MM.1S (cell line): ENCODE measurements around the gene ZNF740.

Source experiments
- DNase-seq: peaks from one replicate; pipeline ENCODE4 v3.0.0-alpha.2; 2015
- H2AFZ ChIP-seq: fragments of 300-600 bp; sonication (generic); 2 replicates; pipeline ENCODE4 v1.6.0; 2016; ENCODE audit warnings: antibody characterized with exemption, low read length
- H3F3A ChIP-seq: fragments of 300-600 bp; sonication (generic); 2 replicates; pipeline ENCODE4 v1.6.1; 2016; ENCODE audit warnings: mild to moderate bottlenecking, antibody characterized with exemption, low read length, moderate library complexity, mixed read lengths; ENCODE audit not compliant: insufficient read depth
- H3K27ac ChIP-seq: fragments of 300-600 bp; sonication (generic); 2 replicates; pipeline ENCODE4 v1.5.1; 2016; ENCODE audit warnings: mild to moderate bottlenecking, low read length
- H3K27me3 ChIP-seq: fragments of 300-600 bp; sonication (generic); replicated peaks from 2 replicates; pipeline ENCODE4 v1.6.0; 2016; ENCODE audit warnings: low read length; ENCODE audit not compliant: insufficient read depth
- H3K36me3 ChIP-seq: fragments of 300-600 bp; sonication (generic); replicated peaks from 2 replicates; pipeline ENCODE4 v1.6.1; 2016; ENCODE audit warnings: mild to moderate bottlenecking, low read length, mixed read lengths; ENCODE audit not compliant: insufficient read depth
- H3K4me1 ChIP-seq: fragments of 300-600 bp; sonication (generic); 2 replicates; pipeline ENCODE4 v1.6.1; 2016; ENCODE audit warnings: low read length, mixed read lengths
- H3K4me2 ChIP-seq: fragments of 300-600 bp; sonication (generic); 2 replicates; pipeline ENCODE4 v1.6.0; 2016; ENCODE audit warnings: low read depth, low read length
- H3K4me3 ChIP-seq: fragments of 300-600 bp; sonication (generic); 2 replicates; pipeline ENCODE4 v1.5.1; 2016; ENCODE audit warnings: low read length, mixed read lengths
- H3K79me2 ChIP-seq: fragments of 300-600 bp; sonication (generic); 2 replicates; pipeline ENCODE4 v1.6.1; 2016; ENCODE audit warnings: mixed run types, low read length, mixed read lengths
- H3K9ac ChIP-seq: fragments of 300-600 bp; sonication (generic); 2 replicates; pipeline ENCODE4 v1.6.1; 2016; ENCODE audit warnings: low read length, mixed read lengths
- H3K9me2 ChIP-seq: fragments of 300-600 bp; sonication (generic); replicated peaks from 2 replicates; pipeline ENCODE4 v1.6.1; 2016; ENCODE audit warnings: mild to moderate bottlenecking, low read length, mixed read lengths; ENCODE audit not compliant: insufficient read depth
- H3K9me3 ChIP-seq: fragments of 300-600 bp; sonication (generic); replicated peaks from 2 replicates; pipeline ENCODE4 v1.6.1; 2016; ENCODE audit warnings: mild to moderate bottlenecking, low read length, mixed read lengths; ENCODE audit not compliant: insufficient read depth
- H4K20me1 ChIP-seq: fragments of 300-600 bp; sonication (generic); 2 replicates; pipeline ENCODE4 v1.6.1; 2016; ENCODE audit warnings: mild to moderate bottlenecking, low read length, moderate library complexity, mixed read lengths; ENCODE audit not compliant: insufficient read depth
- EZH2 ChIP-seq: fragments of 300-600 bp; sonication (generic); optimal IDR thresholded peaks from 2 replicates; pipeline ENCODE3; 2017; ENCODE audit warnings: low read depth, mild to moderate bottlenecking, antibody characterized with exemption, low read length, mixed read lengths
- EZH2phosphoT487 ChIP-seq: fragments of 300-600 bp; sonication (generic); IDR thresholded peaks from 2 replicates; pipeline ENCODE4 v1.6.1; 2018; ENCODE audit warnings: antibody characterized with exemption, low read length
- TF ChIP-seq, protein P1 (sequence below): fragments of 300-600 bp; sonication (generic); IDR thresholded peaks from 2 replicates; pipeline ENCODE4 v1.5.1; 2016; ENCODE audit warnings: antibody characterized with exemption, low read length, mixed read lengths

ZNF740 gene

DNA sequence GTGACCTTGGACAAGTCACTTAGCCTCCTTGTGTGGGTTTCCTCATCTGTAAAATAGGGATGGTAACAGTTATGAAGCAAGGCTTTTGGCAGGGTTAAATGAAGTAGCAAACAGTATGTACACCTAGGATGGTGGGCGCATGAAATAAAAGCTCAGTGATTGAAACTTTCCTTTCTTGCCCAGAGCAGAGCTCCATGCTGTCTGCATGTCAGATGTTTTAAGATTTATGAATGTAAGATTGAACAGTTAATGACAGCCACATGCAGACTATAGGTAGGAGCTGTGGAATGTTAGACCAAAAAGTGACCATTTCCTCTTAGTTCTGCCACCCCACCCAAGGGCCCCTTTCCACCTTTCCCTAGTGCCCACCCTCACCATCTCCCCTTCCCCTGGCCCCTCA is 14.5 kb downstream of the ZNF740 start:
- Histone ChIP-seq H2AFZ (no peak overlapping the region), H3K27me3 (no peaks in the 10 kb centered on the region), H3K27ac (peak overlapping the region; percentile 99; the same call in 1 of the 2 replicates), H3K9me3 (no peaks in the 10 kb centered on the region), H3K4me1 (peaks cover 41% of the 10 kb centered on the region), H3K9me2 (no peaks in the 10 kb centered on the region), H3K4me2 (peak overlapping the region; percentile 97; the same call in 1 of the 2 replicates), H3K9ac (peak overlapping the region; percentile 99; the same call in 1 of the 2 replicates), H3K36me3 (peaks cover 72% of the 10 kb centered on the region), H3K4me3 (no peak overlapping the region), H3F3A (peaks cover 100% of the 10 kb centered on the region), H4K20me1 (peaks cover 66% of the 10 kb centered on the region), H3K79me2 (peaks cover 72% of the 10 kb centered on the region)
- DNase-seq: no peak
- no peak for TF ChIP-seq EZH2phosphoT487
- TF ChIP-seq, protein P1, sequence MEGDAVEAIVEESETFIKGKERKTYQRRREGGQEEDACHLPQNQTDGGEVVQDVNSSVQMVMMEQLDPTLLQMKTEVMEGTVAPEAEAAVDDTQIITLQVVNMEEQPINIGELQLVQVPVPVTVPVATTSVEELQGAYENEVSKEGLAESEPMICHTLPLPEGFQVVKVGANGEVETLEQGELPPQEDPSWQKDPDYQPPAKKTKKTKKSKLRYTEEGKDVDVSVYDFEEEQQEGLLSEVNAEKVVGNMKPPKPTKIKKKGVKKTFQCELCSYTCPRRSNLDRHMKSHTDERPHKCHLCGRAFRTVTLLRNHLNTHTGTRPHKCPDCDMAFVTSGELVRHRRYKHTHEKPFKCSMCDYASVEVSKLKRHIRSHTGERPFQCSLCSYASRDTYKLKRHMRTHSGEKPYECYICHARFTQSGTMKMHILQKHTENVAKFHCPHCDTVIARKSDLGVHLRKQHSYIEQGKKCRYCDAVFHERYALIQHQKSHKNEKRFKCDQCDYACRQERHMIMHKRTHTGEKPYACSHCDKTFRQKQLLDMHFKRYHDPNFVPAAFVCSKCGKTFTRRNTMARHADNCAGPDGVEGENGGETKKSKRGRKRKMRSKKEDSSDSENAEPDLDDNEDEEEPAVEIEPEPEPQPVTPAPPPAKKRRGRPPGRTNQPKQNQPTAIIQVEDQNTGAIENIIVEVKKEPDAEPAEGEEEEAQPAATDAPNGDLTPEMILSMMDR: no peak
- no peak for TF ChIP-seq EZH2

DNA sequence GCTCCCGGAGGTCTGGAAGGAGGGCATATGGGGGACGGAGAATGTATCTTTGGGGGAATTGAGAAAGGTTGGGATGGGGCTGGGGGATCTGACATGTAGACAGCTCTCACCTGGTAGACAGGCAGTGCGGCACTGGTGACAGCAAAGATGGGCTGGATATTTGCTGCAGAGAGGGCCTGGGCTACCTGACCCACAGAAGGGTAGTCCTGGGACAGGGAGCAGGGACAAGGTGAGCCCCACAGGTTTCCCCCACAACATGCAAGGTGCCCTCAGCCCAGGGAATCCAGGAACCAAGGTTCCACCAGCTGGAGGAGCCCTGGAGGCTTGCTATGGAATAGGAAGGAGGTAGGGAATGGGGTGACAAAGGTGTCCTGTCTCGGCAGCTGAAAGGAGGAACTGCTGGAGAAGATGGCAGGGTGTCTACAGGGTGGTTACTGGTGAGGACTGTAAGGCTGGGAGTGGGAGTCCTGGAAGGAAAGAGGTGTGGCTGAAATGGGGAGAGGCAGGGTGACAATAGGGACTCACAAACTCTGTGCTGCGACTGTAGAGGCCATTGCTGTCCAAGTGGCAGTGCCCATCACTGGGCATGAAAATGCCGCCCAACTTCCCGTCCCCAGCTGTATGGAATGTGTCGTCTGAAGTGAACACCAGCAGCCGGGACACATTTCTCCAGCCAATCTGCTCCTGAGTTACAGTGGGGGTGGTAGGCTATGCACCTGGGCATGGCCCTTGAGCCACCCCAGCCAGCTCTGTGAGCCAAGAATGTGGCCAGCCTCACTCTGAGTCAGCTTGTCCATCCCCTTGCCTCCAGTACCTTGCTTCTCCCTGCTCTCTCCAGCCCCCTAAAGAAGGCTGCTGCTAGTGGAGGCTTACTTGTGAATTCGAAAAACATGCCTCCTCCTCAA is 15.2 kb downstream of the ZNF740 start:
- Histone ChIP-seq H3K9me2 (no peaks in the 10 kb centered on the region), H3K4me2 (peak overlapping the region; percentile 97), H3K79me2 (peaks cover 76% of the 10 kb centered on the region), H3K4me1 (peaks cover 40% of the 10 kb centered on the region), H2AFZ (no peak overlapping the region), H3K9ac (peak overlapping the region; percentile 99; the same call in 1 of the 2 replicates), H3K27me3 (no peaks in the 10 kb centered on the region), H4K20me1 (peaks cover 65% of the 10 kb centered on the region), H3K9me3 (no peaks in the 10 kb centered on the region), H3F3A (peaks cover 97% of the 10 kb centered on the region), H3K27ac (peak overlapping the region; percentile 99), H3K36me3 (peaks cover 74% of the 10 kb centered on the region), H3K4me3 (peak overlapping the region; percentile 94)
- no peak for DNase-seq
- TF ChIP-seq EZH2 (no peak), EZH2phosphoT487 (no peak)
- TF ChIP-seq, protein P1: no peak

DNA sequence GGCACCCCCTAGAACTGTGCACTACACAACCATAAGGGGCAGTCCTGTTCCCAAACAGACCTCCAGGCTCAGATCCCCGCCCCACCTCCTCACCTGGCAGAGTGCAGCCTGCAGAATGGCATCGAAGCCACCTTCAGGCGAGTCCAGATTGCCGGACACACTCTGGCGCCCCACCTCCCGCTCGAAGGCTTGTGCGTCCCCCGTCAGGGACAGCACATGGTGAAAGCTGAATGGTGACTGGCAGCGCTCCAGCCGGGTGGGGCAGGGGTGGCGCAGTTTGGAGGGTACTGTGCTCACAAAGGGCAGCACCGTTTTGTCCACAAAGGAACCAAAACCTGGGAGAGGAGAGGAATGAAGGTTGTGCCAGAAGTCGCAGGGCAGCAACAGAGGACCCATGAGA is 16.0 kb downstream of the ZNF740 start:
- Histone ChIP-seq H3K79me2 (peaks cover 81% of the 10 kb centered on the region), H3K27ac (peak overlapping the region; percentile 99), H4K20me1 (peaks cover 59% of the 10 kb centered on the region), H3K9me2 (no peaks in the 10 kb centered on the region), H3K36me3 (peaks cover 72% of the 10 kb centered on the region), H3K9ac (peak overlapping the region; percentile 99), H3K4me2 (peak overlapping the region; percentile 97), H3K4me1 (peaks cover 41% of the 10 kb centered on the region), H2AFZ (no peak overlapping the region), H3K4me3 (peak overlapping the region; percentile 94), H3K9me3 (no peaks in the 10 kb centered on the region), H3F3A (peaks cover 97% of the 10 kb centered on the region), H3K27me3 (no peaks in the 10 kb centered on the region)
- peak; percentile 29 for DNase-seq
- TF ChIP-seq EZH2: no peak
- TF ChIP-seq EZH2phosphoT487: no peak
- TF ChIP-seq, protein P1: peak; percentile 14; the same call in 1 of the 2 replicates
